Measurements from ENCODE around the gene HIC2.
"Not testable (repeated sequence)": the region's sequence is repeated elsewhere in the genome, so short reads cannot be mapped to it uniquely, and the experiment has no call there.

HIC2 gene

DNA sequence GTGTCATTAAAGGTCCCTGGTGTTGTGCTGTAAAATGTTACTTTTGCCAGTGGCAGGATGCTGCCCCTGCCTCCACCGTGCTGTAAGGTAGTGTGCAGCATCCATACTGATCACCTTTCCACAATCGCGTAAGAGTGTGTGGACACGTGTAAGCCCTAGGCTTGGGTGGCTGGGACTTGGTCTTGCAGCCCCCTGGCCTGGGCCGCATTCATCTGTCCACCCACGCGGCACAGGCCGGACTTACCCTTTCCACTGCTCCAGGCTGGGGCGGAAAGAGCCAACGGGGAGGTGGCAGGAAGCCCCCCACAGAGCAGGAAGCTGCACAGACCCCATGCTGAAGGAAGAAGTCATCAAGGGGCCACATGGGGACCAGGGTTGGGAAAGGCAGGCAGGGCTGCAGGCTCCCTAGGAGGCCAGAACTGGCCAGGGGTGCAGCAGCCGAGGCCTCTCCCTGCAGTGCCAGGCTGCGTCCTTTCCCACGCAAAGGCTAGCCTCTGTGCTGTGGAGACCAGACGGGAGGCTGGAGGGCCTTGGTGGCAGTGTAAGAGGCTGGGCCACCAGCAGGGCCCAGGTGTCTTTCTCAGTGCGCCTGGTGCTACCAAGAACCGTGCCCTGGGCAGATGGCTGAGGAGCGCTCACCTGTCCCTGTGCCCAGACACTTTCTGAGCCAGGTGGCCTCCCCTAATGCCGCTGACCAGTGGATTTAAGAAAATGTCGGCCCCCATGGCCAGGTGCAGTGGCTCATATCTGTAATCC is 38.3 kb downstream of the HIC2 start:
- DNase-seq (ENCODE audit: insufficient read length, low spot score), result no peak
- no peak for FAIRE-seq
- no peak for TF ChIP-seq POLR2A (IDR thresholded peaks at IDR 0.05; ENCODE audit: low read depth, low read length)

DNA sequence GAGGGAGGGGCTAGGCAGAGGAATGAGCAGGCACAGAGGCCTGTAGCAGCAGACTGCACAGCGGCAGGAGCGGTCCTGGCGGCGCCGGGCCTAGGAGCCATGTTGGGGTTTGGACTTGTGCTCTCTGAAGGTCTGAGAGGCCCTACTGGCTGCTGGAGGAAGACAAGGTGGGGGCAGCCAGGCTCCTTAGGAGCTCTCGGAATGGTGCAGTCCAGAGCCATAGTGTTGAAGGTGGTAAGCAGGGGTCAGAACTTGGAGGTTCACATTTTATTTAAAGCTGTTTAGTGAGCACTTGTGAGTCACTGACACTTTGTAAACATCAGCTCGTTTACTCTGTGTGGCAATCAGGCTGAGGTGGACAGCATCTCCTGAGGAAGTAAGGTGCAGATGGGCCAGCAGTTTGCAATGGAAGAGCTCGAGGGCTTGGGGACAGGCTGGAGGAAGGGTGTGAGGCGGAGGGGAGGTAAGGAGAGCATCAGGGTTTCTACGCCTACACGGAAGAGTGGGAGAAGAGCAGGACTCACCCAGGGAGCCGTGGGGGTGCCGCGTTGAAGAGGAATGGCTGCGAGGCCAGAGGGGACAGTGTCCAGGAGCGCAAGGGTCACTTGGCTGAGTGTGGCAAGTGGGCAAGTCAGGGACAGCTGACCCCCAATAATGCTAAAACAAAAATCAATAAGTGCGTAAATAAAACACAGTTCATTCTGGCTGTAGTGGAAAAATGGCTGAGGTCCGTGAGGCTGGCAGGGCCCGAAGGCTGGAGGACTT is 40.0 kb downstream of the HIC2 start:
- DNase-seq (ENCODE audit: insufficient read length, low spot score) (no peak), FAIRE-seq (no peak)
- TF ChIP-seq POLR2A (IDR thresholded peaks at IDR 0.05; ENCODE audit: low read depth, low read length), result no peak

DNA sequence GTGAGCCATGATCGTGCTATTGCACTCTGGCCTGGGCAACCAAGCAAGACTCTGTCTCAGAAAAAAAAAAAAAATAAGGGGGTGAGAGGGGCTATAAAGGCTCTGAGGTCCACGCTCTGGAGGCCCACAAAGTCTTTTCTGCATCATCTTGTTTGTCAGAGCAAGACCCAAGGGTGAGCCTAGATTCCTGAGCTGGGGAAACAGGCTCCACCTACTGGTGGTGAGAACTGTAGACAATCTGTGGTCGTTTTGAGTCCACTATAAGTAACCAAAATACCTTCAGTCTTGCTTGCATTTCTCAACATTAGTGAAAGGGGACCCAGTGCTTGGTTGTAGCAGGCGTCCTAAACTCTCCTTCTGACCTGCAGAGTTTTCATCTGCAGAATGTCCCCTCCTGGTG is 45.5 kb downstream of the HIC2 start:
- peak; percentile 45 for FAIRE-seq
- DNase-seq (ENCODE audit: insufficient read length, low spot score), result not testable (repeated sequence)

DNA sequence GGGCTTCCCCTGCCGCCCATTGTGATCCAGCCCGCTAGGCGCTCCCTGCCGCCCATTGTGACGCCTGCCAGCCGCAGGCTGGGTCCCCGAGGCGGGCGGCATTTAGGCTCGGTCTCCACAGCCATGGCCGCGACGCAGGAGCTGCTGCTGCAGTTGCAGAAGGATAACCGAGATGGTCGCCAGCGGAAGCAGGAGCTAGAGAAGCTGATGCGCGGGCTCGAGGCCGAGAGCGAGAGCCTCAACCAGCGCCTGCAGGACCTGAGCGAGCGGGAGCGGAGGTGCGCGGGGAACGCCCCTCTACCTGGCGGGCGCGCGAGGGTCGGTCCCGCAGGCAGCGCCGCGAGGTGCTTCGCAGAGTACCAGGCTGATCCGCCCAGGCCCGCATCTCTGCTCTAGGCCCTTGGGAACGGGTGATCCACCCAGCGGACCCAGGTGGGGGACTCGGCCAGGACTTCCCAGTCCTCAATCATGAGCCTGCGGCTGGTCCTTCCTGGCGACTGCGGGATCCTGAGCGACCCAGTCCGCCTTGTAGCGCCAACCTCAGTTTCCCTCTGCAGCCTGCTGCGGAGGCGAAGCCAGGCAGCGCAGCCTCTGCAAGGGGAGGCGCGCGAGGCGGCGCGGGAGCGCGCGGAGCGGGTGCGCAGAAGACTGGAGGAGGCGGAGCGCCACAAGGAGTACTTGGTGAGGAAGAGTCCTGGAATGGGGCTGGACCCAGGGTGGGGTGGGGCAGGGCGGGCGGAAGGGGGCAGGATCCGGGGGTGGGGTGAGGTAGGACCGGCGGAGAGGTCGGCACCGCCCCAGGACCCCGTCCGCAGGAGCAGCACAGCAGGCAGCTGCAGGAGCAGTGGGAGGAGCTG is 50.4 kb downstream of the HIC2 start, which contains the start of gene TMEM191C:
TMEM191C (plus strand) TSS at position 51 of the 857 bp plus-strand sequence; CDS start at position 124, 73 bp downstream.
- not testable (repeated sequence) for DNase-seq (ENCODE audit: insufficient read length, low spot score); FAIRE-seq

DNA sequence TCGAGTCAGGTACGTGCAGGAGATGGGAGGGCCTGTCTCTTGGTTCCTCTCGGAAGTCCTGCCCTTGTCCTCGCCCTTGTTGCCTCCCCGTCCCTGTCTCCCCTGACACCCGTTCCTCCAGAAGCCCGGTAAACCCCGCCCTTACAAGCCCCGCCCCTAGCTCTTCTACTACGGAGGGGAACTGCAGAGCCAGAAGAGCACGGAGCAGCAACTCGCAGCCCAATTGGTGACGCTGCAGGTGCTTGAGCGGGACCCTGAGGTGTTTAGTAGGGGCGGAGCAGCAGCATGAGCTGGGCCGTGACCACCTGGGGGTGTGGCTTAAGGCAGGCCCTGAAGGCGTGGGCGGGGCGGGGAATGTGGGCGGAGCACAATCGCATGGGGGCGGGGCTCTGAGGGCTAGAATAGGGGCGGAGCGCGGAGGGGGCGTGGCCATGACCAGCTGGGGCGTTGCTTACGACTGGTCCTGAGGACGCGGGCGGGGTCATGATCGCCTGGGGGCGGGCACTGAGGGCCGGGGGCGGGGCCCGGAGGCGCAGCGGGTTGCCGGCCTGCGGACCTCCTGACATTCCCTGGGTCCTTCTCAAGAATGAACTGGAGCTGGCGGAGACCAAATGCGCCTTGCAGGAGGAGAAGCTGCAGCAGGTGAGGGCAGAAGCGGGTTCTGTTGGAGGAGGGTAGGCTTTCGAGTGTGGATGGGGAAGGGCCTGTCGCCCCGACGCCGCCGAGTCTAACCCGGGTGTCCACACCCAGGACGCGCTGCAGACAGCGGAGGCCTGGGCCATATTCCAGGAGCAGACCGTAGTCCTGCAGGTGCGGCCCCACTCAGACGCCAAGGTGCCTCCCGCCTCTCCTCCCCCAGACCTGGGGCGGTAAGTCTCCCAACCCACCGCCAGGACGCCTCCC is 51.3 kb downstream of the HIC2 start:
- DNase-seq (ENCODE audit: insufficient read length, low spot score); FAIRE-seq: not testable (repeated sequence)

DNA sequence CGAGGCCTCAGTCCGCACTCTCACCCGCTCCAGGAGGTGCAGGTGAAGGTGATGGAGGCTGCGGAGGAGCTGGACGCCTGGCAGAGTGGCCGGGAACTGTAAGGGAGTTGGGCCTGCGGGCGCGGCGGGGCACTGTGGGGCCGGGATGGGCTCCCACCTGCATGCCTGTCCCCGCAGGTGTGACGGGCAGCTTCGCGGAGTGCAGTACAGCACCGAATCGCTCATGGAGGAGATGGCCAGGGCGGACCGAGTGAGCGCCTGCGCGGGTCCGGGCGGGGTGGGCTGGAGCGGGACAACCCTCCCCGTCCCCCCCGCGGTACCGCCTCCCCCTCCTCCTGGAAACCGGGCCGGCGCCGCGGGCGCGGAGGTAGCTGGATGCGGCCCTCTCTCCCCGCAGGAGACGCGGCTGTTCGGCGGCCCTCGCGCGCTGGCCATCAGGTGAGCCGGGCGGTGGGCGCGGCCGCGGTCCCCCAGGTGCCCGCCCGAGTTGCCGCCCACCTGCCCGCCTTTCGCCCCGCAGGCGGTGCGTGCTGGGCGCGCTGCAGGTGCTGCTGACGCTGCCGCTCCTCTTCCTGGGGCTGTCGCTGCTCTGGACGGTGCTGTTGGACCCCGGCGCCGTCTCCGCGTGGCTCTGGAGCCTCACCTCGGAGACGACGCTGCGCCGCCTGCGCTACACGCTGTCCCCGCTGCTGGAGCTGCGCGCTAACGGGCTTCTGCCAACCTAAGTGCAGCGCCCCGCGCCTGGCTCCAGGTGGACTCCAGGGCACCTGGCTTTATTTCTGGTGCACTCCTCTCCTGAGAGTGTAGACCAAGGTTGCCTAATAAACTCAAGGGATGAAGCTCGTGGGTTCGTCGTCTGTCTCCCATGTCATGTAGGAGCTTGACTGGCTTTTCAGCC is 52.2 kb downstream of the HIC2 start:
- not testable (repeated sequence) for FAIRE-seq

DNA sequence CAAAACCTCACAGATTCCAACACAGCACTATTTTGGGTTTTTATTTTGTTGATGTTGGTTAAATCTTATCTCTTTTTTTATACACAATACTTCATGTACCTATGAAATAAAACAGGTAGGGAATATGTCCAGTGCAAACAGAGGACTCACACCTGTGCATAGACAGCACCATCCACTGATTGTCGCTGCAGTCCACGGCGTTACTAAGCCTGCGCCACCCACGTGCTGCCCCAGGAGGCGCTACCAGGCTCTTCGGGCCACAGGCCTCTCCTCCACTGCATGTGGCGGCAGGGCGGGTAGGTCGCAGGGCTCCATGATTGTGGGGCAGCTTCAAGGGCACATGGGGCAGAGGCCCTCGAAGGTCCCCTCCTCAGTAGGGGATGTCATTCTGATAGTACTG is 55.8 kb downstream of the HIC2 start:
- not testable (repeated sequence) for DNase-seq (ENCODE audit: insufficient read length, low spot score); FAIRE-seq

More for the DNA sequence above, 52.2 kb downstream of the HIC2 start:
- DNase-seq (ENCODE audit: insufficient read length, low spot score), result not testable (repeated sequence)

DNA sequence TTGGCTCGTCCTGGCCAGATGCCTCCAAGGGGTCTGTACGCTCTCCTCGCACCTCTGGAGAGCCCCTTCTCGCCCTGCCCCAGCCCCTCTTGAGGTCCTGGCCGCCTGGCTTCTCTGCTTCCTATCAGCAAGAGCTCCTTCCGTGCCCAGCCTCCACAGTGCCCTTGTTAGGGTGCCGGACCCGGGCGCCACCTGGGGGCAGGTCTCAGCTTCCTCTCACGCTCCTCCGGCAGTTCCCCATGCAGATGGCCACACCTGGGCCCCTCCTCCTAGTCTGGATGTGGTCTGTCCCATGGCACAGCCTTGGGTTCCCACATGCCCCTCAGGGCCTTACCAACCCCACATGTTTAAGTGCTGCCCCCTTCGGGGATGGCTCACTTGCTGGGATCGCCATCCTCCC is 56.5 kb downstream of the HIC2 start:
- FAIRE-seq; DNase-seq (ENCODE audit: insufficient read length, low spot score): not testable (repeated sequence)

DNA sequence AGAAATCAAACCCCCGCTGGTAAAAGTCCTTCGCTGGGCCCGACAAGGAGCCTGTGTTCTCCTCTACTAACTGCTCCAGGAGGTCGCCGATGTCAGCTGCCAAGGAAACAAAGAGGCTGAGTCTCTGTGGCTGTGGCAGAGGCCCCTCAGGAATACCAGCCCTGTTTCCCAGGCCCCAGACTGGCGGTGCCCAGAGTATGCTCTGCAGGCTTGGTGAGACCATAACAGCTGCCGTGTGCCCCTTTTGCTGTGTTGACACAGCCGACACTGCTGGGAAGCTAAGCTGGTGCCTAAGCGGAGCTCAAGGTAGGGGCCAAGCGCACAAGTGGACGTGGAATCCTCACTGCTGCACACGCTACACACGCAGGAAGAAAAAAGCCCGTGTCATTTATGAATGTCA is 66.9 kb downstream of the HIC2 start:
- DNase-seq (ENCODE audit: insufficient read length, low spot score); FAIRE-seq: not testable (repeated sequence)

DNA sequence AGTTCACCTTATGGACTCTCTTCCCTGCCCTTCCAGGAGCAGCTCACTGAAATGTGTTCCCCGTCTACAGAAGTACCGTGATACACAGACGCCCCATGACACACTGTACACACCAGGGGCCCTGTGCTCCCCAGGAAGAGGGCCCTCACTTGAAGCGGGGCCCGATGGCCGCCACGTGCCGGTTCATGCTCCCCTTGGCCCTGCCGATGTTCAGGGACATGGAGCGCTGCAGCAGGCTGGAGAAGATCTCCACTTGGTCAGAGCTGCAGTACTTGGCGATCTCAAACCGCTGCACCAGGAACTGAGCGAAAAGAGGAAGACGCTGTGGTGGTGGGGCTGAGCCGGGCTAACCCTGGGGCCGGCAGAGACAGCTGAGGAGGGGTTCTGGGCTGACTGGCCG is 70.6 kb downstream of the HIC2 start:
- FAIRE-seq; DNase-seq (ENCODE audit: insufficient read length, low spot score): not testable (repeated sequence)

DNA sequence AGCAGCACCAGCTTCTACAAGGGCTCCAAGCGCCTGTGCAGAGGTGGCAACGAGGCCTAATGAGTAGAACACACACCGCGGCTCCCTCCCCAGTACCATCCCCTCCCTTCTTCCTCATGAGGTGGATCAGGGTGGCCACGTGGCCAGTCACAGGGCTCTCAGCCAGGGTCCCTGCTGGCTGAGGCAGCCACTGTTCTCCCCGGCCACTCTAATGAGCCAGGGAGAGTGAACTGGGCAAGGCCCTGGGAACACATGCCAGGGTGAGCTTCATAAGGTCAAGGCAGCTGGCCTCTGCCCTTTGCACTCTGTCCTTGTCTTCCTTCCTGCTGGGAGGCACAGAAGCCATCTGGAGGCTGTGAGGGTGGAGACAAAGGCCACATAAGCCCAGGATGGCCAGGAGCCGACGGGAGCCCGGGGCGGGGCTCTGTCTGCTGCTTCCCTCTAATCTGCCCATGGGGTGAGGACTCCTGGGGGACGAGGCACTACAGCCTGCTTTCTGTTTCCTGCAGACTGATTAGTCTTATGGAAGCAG is 72.0 kb downstream of the HIC2 start:
- not testable (repeated sequence) for DNase-seq (ENCODE audit: insufficient read length, low spot score); FAIRE-seq

DNA sequence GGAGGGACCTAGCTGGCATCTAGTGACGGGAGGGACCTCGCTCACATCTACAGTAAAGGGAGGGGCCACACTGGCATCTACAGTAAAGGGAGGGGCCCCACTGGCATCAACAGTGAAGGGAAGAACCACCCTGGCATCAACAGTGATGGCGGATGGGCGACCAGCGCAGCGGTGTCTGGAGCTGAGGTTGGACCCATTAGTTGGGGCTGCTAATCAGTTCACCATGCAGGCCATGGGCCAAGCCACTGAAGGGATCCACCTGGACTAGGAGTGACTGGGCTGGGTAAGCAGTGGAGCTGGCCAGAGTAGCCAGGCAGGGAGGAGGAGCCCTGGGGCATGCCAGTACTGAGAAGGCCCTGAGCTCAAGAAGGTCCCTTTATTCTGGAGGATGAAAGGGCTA is 73.4 kb downstream of the HIC2 start:
- FAIRE-seq; DNase-seq (ENCODE audit: insufficient read length, low spot score): not testable (repeated sequence)

DNA sequence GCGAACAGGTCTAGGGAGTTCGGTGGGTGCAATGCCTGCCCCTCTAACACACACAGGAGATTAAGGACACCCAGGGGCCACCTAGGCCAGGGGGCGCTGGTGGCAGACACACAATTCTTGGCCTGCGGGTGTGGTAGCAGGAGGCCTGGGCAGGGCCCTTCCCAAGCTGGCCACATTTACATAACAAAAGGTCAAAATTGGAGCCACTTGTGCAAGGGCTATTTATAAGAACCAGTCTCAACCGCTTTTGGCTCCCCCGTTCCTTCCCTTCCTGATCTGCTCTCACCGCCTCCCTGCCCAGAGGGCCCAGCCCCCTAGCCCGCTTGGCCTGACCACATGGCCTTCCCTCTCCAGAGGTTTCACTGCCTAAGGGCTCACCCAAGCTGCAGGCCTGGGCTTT is 75.1 kb downstream of the HIC2 start:
- FAIRE-seq; DNase-seq (ENCODE audit: insufficient read length, low spot score): not testable (repeated sequence)

DNA sequence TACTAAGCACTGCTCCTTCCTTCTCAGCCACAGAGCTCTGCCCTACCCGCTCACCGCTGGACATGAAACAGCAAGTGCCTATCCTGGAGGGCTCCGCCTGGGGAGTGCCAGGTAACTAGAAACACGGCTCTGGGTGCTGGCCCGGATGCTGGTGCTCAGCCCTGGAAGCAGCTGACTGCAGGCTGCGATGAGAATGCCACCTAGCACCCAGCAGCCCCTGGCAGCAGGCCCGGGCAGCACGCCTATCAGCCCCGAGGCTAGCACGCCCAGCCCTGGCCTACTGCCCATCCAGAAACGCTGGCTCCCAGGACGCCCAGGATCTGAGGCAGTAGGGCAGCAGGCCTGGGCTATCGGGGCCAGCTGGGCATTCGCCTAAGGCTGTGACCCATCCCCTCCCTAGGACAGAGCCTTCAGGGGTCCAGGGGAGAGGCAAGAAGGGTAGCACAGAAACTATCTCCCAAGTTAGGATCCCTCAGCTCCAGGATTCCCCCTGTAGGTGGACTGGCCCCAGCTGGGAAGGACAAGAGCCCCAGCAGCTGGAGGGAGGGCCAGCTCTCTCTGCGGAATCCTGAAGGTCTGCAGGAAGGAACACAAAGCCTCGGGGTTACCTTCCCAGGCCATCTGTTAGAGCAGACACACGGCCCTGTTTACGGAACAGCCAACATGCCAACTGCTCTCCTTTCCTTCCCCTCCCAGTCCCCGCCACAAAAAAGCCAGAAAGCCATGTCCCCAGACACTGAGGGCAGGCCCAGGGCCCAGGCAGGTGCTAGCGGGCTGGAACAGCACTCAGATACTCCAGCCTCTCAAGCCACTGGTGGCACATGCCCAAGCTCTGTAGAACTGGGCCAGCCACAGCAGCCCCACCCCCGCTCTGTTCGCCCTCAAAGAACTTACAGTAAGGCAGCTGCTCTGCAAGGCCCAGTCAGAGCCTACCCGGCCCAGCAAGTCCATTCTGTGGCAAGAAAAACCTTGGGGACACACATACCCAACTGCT is 76.9 kb downstream of the HIC2 start:
- DNase-seq (ENCODE audit: insufficient read length, low spot score); FAIRE-seq: not testable (repeated sequence)

DNA sequence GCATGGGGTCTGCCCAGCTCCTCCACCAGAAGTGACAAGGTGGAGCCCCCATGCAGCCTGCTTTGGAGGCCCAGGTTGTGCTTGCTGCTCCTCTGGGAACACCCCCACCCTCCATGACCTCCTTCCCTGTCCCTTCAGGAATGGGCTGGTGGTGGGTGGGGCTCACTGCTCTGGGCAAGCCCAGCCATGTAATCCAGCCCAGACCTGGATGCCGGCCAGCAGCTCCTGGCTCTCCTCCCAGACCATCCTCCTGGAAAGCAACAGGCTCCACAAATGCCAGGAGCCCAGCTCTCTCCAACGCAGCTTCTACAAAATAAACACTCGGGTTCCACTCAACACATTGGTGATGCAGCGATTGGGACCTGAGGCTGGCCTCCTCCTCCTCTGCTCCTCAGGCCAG is 80.8 kb downstream of the HIC2 start:
- not testable (repeated sequence) for FAIRE-seq

DNA sequence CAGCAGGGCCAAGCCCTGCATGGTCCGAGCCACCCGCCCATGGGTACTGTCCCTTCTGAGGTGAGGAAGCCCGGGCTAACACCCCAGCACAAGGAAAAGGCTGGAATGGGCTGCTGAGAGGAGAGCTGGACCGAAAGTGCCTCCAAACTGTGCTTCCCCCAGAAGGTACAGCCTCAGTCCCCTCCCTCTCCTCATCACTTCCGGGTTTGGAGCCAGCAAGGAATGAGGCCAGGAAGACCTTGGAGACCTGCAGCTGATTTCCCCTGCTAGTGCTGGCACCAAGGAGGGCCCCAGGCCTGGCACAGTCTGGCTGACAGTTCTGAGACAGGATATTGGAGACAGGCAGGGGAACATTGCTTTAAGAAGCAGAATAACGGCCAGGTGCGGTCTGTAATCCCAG is 81.3 kb downstream of the HIC2 start:
- not testable (repeated sequence) for FAIRE-seq; DNase-seq (ENCODE audit: insufficient read length, low spot score)

More for the DNA sequence above, 80.8 kb downstream of the HIC2 start:
- DNase-seq (ENCODE audit: insufficient read length, low spot score), result not testable (repeated sequence)

All from H54 (cell line).